HFFc6 (cell line): ENCODE data around the gene FEZ2. TPM values are rescaled to one million over a fixed set of nuclear protein-coding genes. Genes with fewer than 3 reads are reported as not detected.

Experiments
- DNase-seq: peaks from one replicate; pipeline ENCODE4 v3.0.0-alpha.2; 2018
- H3K27ac Mint-ChIP-seq: 2 replicates; pipeline ENCODE4 v1.8.0; 2020; ENCODE audit warnings: mild to moderate bottlenecking, mixed read lengths
- H3K27me3 Mint-ChIP-seq: 2 replicates; pipeline ENCODE4 v1.8.0; 2021; ENCODE audit warnings: mild to moderate bottlenecking, moderate library complexity, mixed read lengths; ENCODE audit not compliant: insufficient read depth
- H3K36me3 Mint-ChIP-seq: 2 replicates; pipeline ENCODE4 v1.8.0; 2021; ENCODE audit warnings: low read depth, mixed read lengths
- H3K4me1 Mint-ChIP-seq: 2 replicates; pipeline ENCODE4 v1.8.0; 2020; ENCODE audit warnings: low read depth, mixed read lengths
- H3K4me3 Mint-ChIP-seq: 2 replicates; pipeline ENCODE4 v1.8.0; 2020; ENCODE audit warnings: mild to moderate bottlenecking, moderate library complexity, mixed read lengths
- H3K9me3 Mint-ChIP-seq: 2 replicates; pipeline ENCODE4 v1.8.0; 2020; ENCODE audit warnings: mild to moderate bottlenecking, mixed read lengths
- CTCF ChIP-seq: fragments of 200-600 bp; sonication (generic); IDR thresholded peaks from 2 replicates; pipeline ENCODE4 v1.5.0; 2021; ENCODE audit warnings: antibody characterized with exemption, mild to moderate bottlenecking
- total RNA-seq, 6 experiments: library from RNA; stranded (reverse); fragmentation: NEBNext Ultra II Directional; extraction: Animal tissue kit (Norgen Biotek cat#: 25700); gene quantifications; 2 replicates in 1 of 6; 3 replicates in 5 of 6; pipeline ENCODE4 v1.2.3, GENCODE V29; 2021

The FEZ2 gene
- total RNA-seq, 6 experiments from 2014 or later: 113 to 126 (median 120) TPM

DNA sequence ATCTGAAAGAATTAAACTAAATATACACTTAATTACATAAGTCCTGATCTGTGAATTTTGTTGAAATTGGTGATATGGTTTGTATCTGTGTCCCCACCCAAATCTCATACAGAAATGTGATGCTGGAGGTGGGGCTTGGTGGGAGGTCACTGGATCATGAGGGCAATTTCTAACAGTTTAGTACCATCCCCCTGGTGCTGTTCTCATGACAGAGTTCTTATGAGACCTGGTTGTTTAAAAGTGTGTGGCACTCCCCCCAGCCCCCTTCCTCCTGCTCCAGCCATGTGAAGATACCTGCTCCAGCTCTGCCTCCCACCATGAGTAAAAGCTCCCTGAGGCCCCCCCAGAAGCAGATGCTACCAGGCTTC lies 18.7 kb downstream of the FEZ2 start:
- no peak overlapping the region for H3K4me3 Mint-ChIP-seq
- peaks cover 88% of the 10 kb centered on the region for H3K36me3 Mint-ChIP-seq
- H3K9me3 Mint-ChIP-seq: no peaks in the 10 kb centered on the region
- no peaks in the 10 kb centered on the region; the same call in 1 of the 2 replicates for H3K27me3 Mint-ChIP-seq
- peak overlapping the region; percentile 51 for H3K27ac Mint-ChIP-seq
- TF ChIP-seq CTCF: no peak
- H3K4me1 Mint-ChIP-seq: peaks cover 70% of the 10 kb centered on the region
- DNase-seq: no peak

GRCh38 chr2:36578343-36579296 lies 19.3 kb downstream of the FEZ2 start:
- no peak for DNase-seq
- H3K4me1 Mint-ChIP-seq: peaks cover 70% of the 10 kb centered on the region
- no peaks in the 10 kb centered on the region; the same call in 1 of the 2 replicates for H3K27me3 Mint-ChIP-seq
- peaks cover 88% of the 10 kb centered on the region for H3K36me3 Mint-ChIP-seq
- peak overlapping the region; percentile 51 for H3K27ac Mint-ChIP-seq
- no peak overlapping the region; the same call in 1 of the 2 replicates for H3K4me3 Mint-ChIP-seq
- no peaks in the 10 kb centered on the region for H3K9me3 Mint-ChIP-seq
- TF ChIP-seq CTCF: no peak

DNA sequence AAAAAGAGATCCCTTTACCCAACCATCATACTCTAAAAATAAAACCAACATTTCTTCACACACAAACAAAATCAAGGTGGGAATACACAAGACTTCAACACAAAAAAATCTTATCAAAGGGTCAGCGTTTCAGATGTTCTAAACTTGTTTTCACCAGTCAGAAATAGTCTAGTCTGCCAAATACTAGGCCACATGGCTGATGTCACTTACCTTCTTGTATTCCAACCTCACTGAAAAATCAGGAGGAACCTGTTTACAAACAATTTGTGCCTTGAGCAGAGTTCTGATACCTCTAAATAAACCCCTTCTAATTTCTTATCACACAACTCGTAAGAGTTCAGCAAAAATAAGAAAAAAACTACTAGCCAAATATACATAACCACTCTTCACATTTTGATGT lies 20.1 kb downstream of the FEZ2 start:
- no peak for DNase-seq
- Mint-ChIP-seq H3K9me3 (no peaks in the 10 kb centered on the region), H3K27me3 (no peaks in the 10 kb centered on the region; the same call in 1 of the 2 replicates), H3K36me3 (peaks cover 88% of the 10 kb centered on the region), H3K4me3 (no peak overlapping the region), H3K27ac (no peak overlapping the region), H3K4me1 (peaks cover 70% of the 10 kb centered on the region)
- no peak for TF ChIP-seq CTCF

DNA sequence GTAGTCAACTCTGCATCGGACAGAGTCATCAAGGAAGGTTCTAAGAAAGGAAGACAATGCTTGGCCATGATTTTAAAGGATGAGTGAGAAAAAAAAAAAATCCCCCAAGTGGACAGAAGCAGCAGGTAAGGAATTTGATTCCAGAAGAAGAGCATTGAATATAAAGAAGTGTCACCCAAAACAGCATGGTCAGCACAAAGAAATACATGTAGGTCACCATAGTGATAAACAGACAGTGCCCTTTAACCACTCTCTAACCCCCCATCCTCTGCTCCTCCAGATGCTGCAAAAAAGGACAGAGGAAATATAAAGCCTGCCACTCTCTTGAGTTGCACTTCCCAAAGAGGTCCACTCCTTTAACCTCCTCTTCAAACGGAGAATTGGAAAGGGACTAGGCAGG lies 23.4 kb downstream of the FEZ2 start:
- Mint-ChIP-seq H3K4me1 (peaks cover 71% of the 10 kb centered on the region), H3K36me3 (peaks cover 79% of the 10 kb centered on the region), H3K9me3 (no peaks in the 10 kb centered on the region), H3K27me3 (peaks cover 2% of the 10 kb centered on the region), H3K4me3 (no peak overlapping the region), H3K27ac (peak overlapping the region; percentile 29)
- no peak for DNase-seq
- no peak for TF ChIP-seq CTCF

DNA sequence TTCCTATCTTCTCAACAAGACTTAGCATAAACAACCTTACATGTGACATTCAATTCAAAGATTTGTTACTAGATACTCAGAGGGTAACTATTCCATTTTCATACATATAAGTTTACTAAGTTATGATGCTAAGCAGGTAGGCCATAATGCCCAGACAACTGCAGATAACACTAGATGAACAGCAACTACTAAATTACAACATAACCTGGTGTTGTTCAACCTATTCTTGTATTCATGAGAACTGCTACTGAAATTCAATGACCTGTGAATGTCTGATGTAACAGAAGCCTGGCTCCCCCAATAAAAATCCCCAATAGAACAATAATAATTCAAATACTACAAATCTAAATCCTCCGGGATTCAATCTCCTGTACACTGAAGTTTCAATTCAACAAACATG lies 24.8 kb downstream of the FEZ2 start:
- Mint-ChIP-seq H3K4me1 (peaks cover 71% of the 10 kb centered on the region), H3K27me3 (peaks cover 2% of the 10 kb centered on the region), H3K9me3 (no peaks in the 10 kb centered on the region), H3K4me3 (peak overlapping the region; percentile 40; the same call in 1 of the 2 replicates), H3K36me3 (peaks cover 65% of the 10 kb centered on the region), H3K27ac (peak overlapping the region; percentile 85)
- TF ChIP-seq CTCF: no peak
- no peak for DNase-seq
